GM06990 (cell line): ENCODE results near the gene NUPR1.
A peak's percentile ranks its signal among the peaks of the same experiment; 100 is the strongest.

Experiments
- DNase-seq: peaks from one replicate; pipeline ENCODE4 v3.0.0-alpha.2; 2011; ENCODE audit not compliant: insufficient read length; ENCODE audit errors: extremely low read depth
- H3K27me3 ChIP-seq: replicated peaks from 2 replicates; pipeline ENCODE4 v1.6.0; 2011; ENCODE audit warnings: low read length; ENCODE audit not compliant: control insufficient read depth, insufficient read depth
- H3K36me3 ChIP-seq: 2 replicates; pipeline ENCODE4 v1.5.1; 2011; ENCODE audit warnings: low read length; ENCODE audit not compliant: control insufficient read depth, insufficient read depth
- H3K4me3 ChIP-seq: replicated peaks from 2 replicates; pipeline ENCODE4 v1.5.1; 2011; ENCODE audit warnings: low read depth, mild to moderate bottlenecking, control low read depth, low read length
- CTCF ChIP-seq: IDR thresholded peaks from 2 replicates; pipeline ENCODE4 v1.5.1; 2011; ENCODE audit warnings: low read length, control low read depth, mild to moderate bottlenecking, inconsistent platforms; ENCODE audit not compliant: insufficient read depth, poor library complexity, severe bottlenecking

The NUPR1 gene

GRCh38 chr16:28558456-28558855 lies 19.7 kb upstream of the NUPR1 start:
- H3K36me3 ChIP-seq = no peaks in the 10 kb centered on the region; the same call in 1 of the 2 replicates
- no peak for TF ChIP-seq CTCF
- no peak overlapping the region for H3K4me3 ChIP-seq
- DNase-seq = no peak
- H3K27me3 ChIP-seq = no peaks in the 10 kb centered on the region

GRCh38 chr16:28556914-28557320 lies 18.1 kb upstream of the NUPR1 start:
- no peak for TF ChIP-seq CTCF
- H3K27me3 ChIP-seq = no peaks in the 10 kb centered on the region
- no peak for DNase-seq
- no peak overlapping the region for H3K4me3 ChIP-seq
- H3K36me3 ChIP-seq = no peaks in the 10 kb centered on the region; the same call in 1 of the 2 replicates

GRCh38 chr16:28555561-28555960 lies 16.8 kb upstream of the NUPR1 start:
- no peak for TF ChIP-seq CTCF
- Histone ChIP-seq H3K36me3 (no peaks in the 10 kb centered on the region; the same call in 1 of the 2 replicates), H3K4me3 (no peak overlapping the region), H3K27me3 (no peaks in the 10 kb centered on the region)
- DNase-seq = no peak

- no peaks in the 10 kb centered on the region; the same call in 1 of the 2 replicates for H3K36me3 ChIP-seq
- TF ChIP-seq CTCF = no peak
- no peak for DNase-seq
- H3K27me3 ChIP-seq = no peaks in the 10 kb centered on the region
- peak overlapping the region; percentile 53 for H3K4me3 ChIP-seq
Measured at GRCh38 chr16:28554634-28555423, 16.1 kb upstream of the NUPR1 start.

- Histone ChIP-seq H3K4me3 (peak within 1 kb of the TSS; percentile 90), H3K36me3 (no peaks in the 10 kb centered on the region; the same call in 1 of the 2 replicates), H3K27me3 (no peaks in the 10 kb centered on the region)
- DNase-seq = peak; percentile 93
- peak; percentile 43 for TF ChIP-seq CTCF
Measured at GRCh38 chr16:28553776-28554633, 15.2 kb upstream of the NUPR1 start, which contains the start of gene SGF29. Gene SGF29 (plus strand): TSS chr16:28553920. CDS start chr16:28581070, 27,150 bp downstream.
